ENCODE results near the gene CCIN. TPM values are rescaled to one million over a fixed set of nuclear protein-coding genes. Genes with fewer than 3 reads are reported as not detected.

The CCIN gene
- total RNA-seq, 1 donor from 2014 or later = 1.9 TPM

- H3K4me2 ChIP-seq (ENCODE audit: low read length) = peak overlapping the region; percentile 93
- no peaks in the 10 kb centered on the region for H3K9me3 ChIP-seq (ENCODE audit: insufficient read depth, low read depth, low read length)
- Mint-ChIP-seq H3K9me3 (ENCODE audit: unreplicated experiment) (no peaks in the 10 kb centered on the region), H3K4me1 (ENCODE audit: low read depth, unreplicated experiment) (peaks cover 36% of the 10 kb centered on the region), H3K27ac (ENCODE audit: unreplicated experiment) (peak overlapping the region; percentile 93), H3K4me3 (ENCODE audit: unreplicated experiment) (peak overlapping the region; percentile 98), H3K36me3 (ENCODE audit: low read depth, unreplicated experiment) (peaks cover 9% of the 10 kb centered on the region), H3K27me3 (ENCODE audit: low read depth, unreplicated experiment) (no peaks in the 10 kb centered on the region)
- H3K27ac ChIP-seq (ENCODE audit: low read depth, low read length) = peak overlapping the region; percentile 90
- peak overlapping the region; percentile 93 for H3K9ac ChIP-seq (ENCODE audit: low read length)
- H4K20me1 ChIP-seq (ENCODE audit: insufficient read depth, low read length) = peaks cover 45% of the 10 kb centered on the region
- peaks cover 56% of the 10 kb centered on the region for H3K79me2 ChIP-seq (ENCODE audit: insufficient read depth, low read length)
- H3K4me3 ChIP-seq (ENCODE audit: insufficient read depth, low read depth, low read length) = peak overlapping the region; percentile 82
- TF ChIP-seq CTCF (IDR thresholded peaks at IDR 0.05; ENCODE audit: insufficient read depth, low read depth, low read length) (no peak), EZH2 (IDR thresholded peaks at IDR 0.05; ENCODE audit: insufficient read depth, low read length) (no peak)
- peaks cover 41% of the 10 kb centered on the region for H3K4me1 ChIP-seq (ENCODE audit: insufficient read depth, low read length)
- H2AFZ ChIP-seq (ENCODE audit: low read depth, low read length) = peak overlapping the region; percentile 95
- no peaks in the 10 kb centered on the region for H3K27me3 ChIP-seq (ENCODE audit: insufficient read depth, low read length)
- peaks cover 2% of the 10 kb centered on the region for H3K36me3 ChIP-seq (ENCODE audit: insufficient read depth, low read length)
- DNase-seq (ENCODE audit: low read depth) (no peak), FAIRE-seq (no peak)
Observed at GRCh38 chr9:36191290-36191645, 22.1 kb downstream of the CCIN start.

- Histone ChIP-seq H2AFZ (ENCODE audit: low read depth, low read length) (peak overlapping the region; percentile 95), H3K9ac (ENCODE audit: low read length) (peak overlapping the region; percentile 93), H3K9me3 (ENCODE audit: insufficient read depth, low read depth, low read length) (no peaks in the 10 kb centered on the region), H3K79me2 (ENCODE audit: insufficient read depth, low read length) (peaks cover 60% of the 10 kb centered on the region), H3K27ac (ENCODE audit: low read depth, low read length) (peak overlapping the region; percentile 90), H3K4me2 (ENCODE audit: low read length) (peak overlapping the region; percentile 93), H3K27me3 (ENCODE audit: insufficient read depth, low read length) (no peaks in the 10 kb centered on the region), H3K4me1 (ENCODE audit: insufficient read depth, low read length) (peaks cover 41% of the 10 kb centered on the region), H3K4me3 (ENCODE audit: insufficient read depth, low read depth, low read length) (peak overlapping the region; percentile 82), H4K20me1 (ENCODE audit: insufficient read depth, low read length) (peaks cover 49% of the 10 kb centered on the region), H3K36me3 (ENCODE audit: insufficient read depth, low read length) (peaks cover 2% of the 10 kb centered on the region)
- no peaks in the 10 kb centered on the region for H3K27me3 Mint-ChIP-seq (ENCODE audit: low read depth, unreplicated experiment)
- TF ChIP-seq CTCF (IDR thresholded peaks at IDR 0.05; ENCODE audit: insufficient read depth, low read depth, low read length) = no peak
- TF ChIP-seq EZH2 (IDR thresholded peaks at IDR 0.05; ENCODE audit: insufficient read depth, low read length) = no peak
- DNase-seq (ENCODE audit: low read depth) (no peak), FAIRE-seq (no peak)
- peaks cover 9% of the 10 kb centered on the region for H3K36me3 Mint-ChIP-seq (ENCODE audit: low read depth, unreplicated experiment)
- H3K9me3 Mint-ChIP-seq (ENCODE audit: unreplicated experiment) = no peaks in the 10 kb centered on the region
- H3K4me3 Mint-ChIP-seq (ENCODE audit: unreplicated experiment) = peak overlapping the region; percentile 98
- peak overlapping the region; percentile 93 for H3K27ac Mint-ChIP-seq (ENCODE audit: unreplicated experiment)
- H3K4me1 Mint-ChIP-seq (ENCODE audit: low read depth, unreplicated experiment) = peaks cover 36% of the 10 kb centered on the region
Observed at GRCh38 chr9:36191686-36192085, 22.5 kb downstream of the CCIN start.

GRCh38 chr9:36192196-36192595, 23.0 kb downstream of the CCIN start:
- Histone ChIP-seq H3K4me1 (ENCODE audit: insufficient read depth, low read length) (peaks cover 41% of the 10 kb centered on the region), H3K36me3 (ENCODE audit: insufficient read depth, low read length) (peaks cover 3% of the 10 kb centered on the region), H2AFZ (ENCODE audit: low read depth, low read length) (no peak overlapping the region), H3K9ac (ENCODE audit: low read length) (peak overlapping the region; percentile 93), H3K9me3 (ENCODE audit: insufficient read depth, low read depth, low read length) (no peaks in the 10 kb centered on the region), H3K79me2 (ENCODE audit: insufficient read depth, low read length) (peaks cover 65% of the 10 kb centered on the region), H3K4me3 (ENCODE audit: insufficient read depth, low read depth, low read length) (peak overlapping the region; percentile 82), H3K27ac (ENCODE audit: low read depth, low read length) (no peak overlapping the region), H3K27me3 (ENCODE audit: insufficient read depth, low read length) (no peaks in the 10 kb centered on the region), H3K4me2 (ENCODE audit: low read length) (peak overlapping the region; percentile 93), H4K20me1 (ENCODE audit: insufficient read depth, low read length) (peaks cover 54% of the 10 kb centered on the region)
- no peaks in the 10 kb centered on the region for H3K27me3 Mint-ChIP-seq (ENCODE audit: low read depth, unreplicated experiment)
- no peaks in the 10 kb centered on the region for H3K9me3 Mint-ChIP-seq (ENCODE audit: unreplicated experiment)
- H3K4me1 Mint-ChIP-seq (ENCODE audit: low read depth, unreplicated experiment) = peaks cover 34% of the 10 kb centered on the region
- FAIRE-seq = no peak
- peak overlapping the region; percentile 98 for H3K4me3 Mint-ChIP-seq (ENCODE audit: unreplicated experiment)
- TF ChIP-seq EZH2 (IDR thresholded peaks at IDR 0.05; ENCODE audit: insufficient read depth, low read length) (no peak), CTCF (IDR thresholded peaks at IDR 0.05; ENCODE audit: insufficient read depth, low read depth, low read length) (no peak)
- H3K27ac Mint-ChIP-seq (ENCODE audit: unreplicated experiment) = peak overlapping the region; percentile 21
- DNase-seq (ENCODE audit: low read depth) = no peak
- peaks cover 9% of the 10 kb centered on the region for H3K36me3 Mint-ChIP-seq (ENCODE audit: low read depth, unreplicated experiment)

Data from astrocyte (in vitro differentiated cells and primary cell).